HL-60 (cell line): ENCODE measurements around the gene C3.
A peak's percentile ranks its signal among the peaks of the same experiment; 100 is the strongest.

Source experiments
- DNase-seq, 2 experiments: peaks; one replicate each; pipeline ENCODE4 v3.0.0-alpha.2; 2010 to 2020; ENCODE audit warnings: low read depth in 1 of 2, low spot score in 1 of 2
- H3K27ac ChIP-seq: fragments of 250-450 bp; sonication (Bioruptor Pico); replicated peaks from 2 replicates; pipeline ENCODE4 v1.5.1; 2020; ENCODE audit warnings: mild to moderate bottlenecking, moderate library complexity
- H3K27me3 ChIP-seq: fragments of 250-450 bp; sonication (Bioruptor Pico); 2 replicates; pipeline ENCODE4 v1.5.1; 2021; ENCODE audit warnings: mild to moderate bottlenecking, moderate library complexity; ENCODE audit not compliant: insufficient read depth, poor library complexity, severe bottlenecking
- H3K4me3 ChIP-seq: replicated peaks from 2 replicates; pipeline ENCODE4 v1.5.1; 2011; ENCODE audit warnings: mild to moderate bottlenecking, control low read depth, low read length; ENCODE audit not compliant: insufficient read depth
- CTCF ChIP-seq: IDR thresholded peaks from one replicate; pipeline ENCODE4 v1.5.1; 2011; ENCODE audit warnings: low read length, control low read depth, inconsistent platforms; ENCODE audit not compliant: insufficient read depth
- GABPA ChIP-seq: IDR thresholded peaks from 2 replicates; pipeline ENCODE4 v1.6.1; 2012; ENCODE audit warnings: low read depth
- POLR2AphosphoS5 ChIP-seq: IDR thresholded peaks from 2 replicates; pipeline ENCODE4 v1.6.1; 2012; ENCODE audit warnings: low read depth
- REST ChIP-seq: IDR thresholded peaks from 2 replicates; pipeline ENCODE4 v1.6.1; 2012; ENCODE audit warnings: low read depth; ENCODE audit not compliant: insufficient replicate concordance
- SPI1 ChIP-seq: IDR thresholded peaks from 2 replicates; pipeline ENCODE4 v1.6.1; 2012; ENCODE audit warnings: low read depth, mild to moderate bottlenecking, borderline replicate concordance

The C3 gene

GRCh38 chr19:6754136-6754535 is 33.7 kb upstream of the C3 start:
- Histone ChIP-seq H3K27ac (no peak overlapping the region), H3K4me3 (no peak overlapping the region), H3K27me3 (no peaks in the 10 kb centered on the region)
- TF ChIP-seq SPI1 (no peak), POLR2AphosphoS5 (no peak), REST (no peak), CTCF (no peak), GABPA (no peak)
- DNase-seq, result no peak

- Histone ChIP-seq H3K4me3 (peak overlapping the region; percentile 35), H3K27ac (peak overlapping the region; percentile 68), H3K27me3 (no peaks in the 10 kb centered on the region)
- peak; percentile 86 to 90 for DNase-seq
- TF ChIP-seq GABPA, result no peak
- TF ChIP-seq POLR2AphosphoS5, result peak; percentile 82
- peak; percentile 33 for TF ChIP-seq CTCF
- peak; percentile 18; the same call in 1 of the 2 replicates for TF ChIP-seq SPI1
These were observed 33.0 kb upstream of the C3 start for GRCh38 chr19:6753178-6754031.

GRCh38 chr19:6752256-6753177 is 32.1 kb upstream of the C3 start:
- H3K4me3 ChIP-seq, result peak overlapping the region; percentile 35
- no peak overlapping the region; the same call in 1 of the 2 replicates for H3K27ac ChIP-seq
- DNase-seq, result no peak
- H3K27me3 ChIP-seq, result no peaks in the 10 kb centered on the region
- no peak for TF ChIP-seq POLR2AphosphoS5
- TF ChIP-seq SPI1, result no peak
- TF ChIP-seq CTCF, result no peak
- TF ChIP-seq REST, result no peak
- TF ChIP-seq GABPA, result no peak
